Upper lobe of left lung (tissue), 6 donors: ENCODE data around the gene RGS7. TPM values are rescaled to one million over a fixed set of nuclear protein-coding genes. Genes with fewer than 3 reads are reported as not detected.

Source experiments
- ATAC-seq, 2 donors: fragments of 200-7000 bp; cut with Tn5 transposase; one replicate each; pipeline ENCODE4 v1.9.1; 2022; ENCODE audit warnings: mild to moderate bottlenecking in 2 of 2, moderate library complexity in 2 of 2; ENCODE audit not compliant: low FRiP score in 2 of 2
- DNase-seq, 2 donors: peaks; one replicate each; pipeline ENCODE4 v3.0.0-alpha.2; 2019 to 2020
- H3K27ac ChIP-seq, 4 donors: fragments of 200-600 bp; sonication (generic); one replicate each; pipeline ENCODE4 v1.5.1; 2016 to 2019
- H3K27me3 ChIP-seq, 4 donors: fragments of 200-600 bp; sonication (generic); one replicate each; pipeline ENCODE4 v1.5.1; 2017 to 2019
- H3K36me3 ChIP-seq, 4 donors: fragments of 200-600 bp; sonication (generic); one replicate each; pipeline ENCODE4 v1.5.1; 2016 to 2019
- H3K4me1 ChIP-seq, 4 donors: fragments of 200-600 bp; sonication (generic); one replicate each; pipeline ENCODE4 v1.5.1; 2018 to 2019
- H3K4me3 ChIP-seq, 4 donors: fragments of 200-600 bp; sonication (generic); one replicate each; pipeline ENCODE4 v1.5.1; 2017 to 2019; ENCODE audit warnings: mild to moderate bottlenecking in 2 of 4, moderate library complexity in 1 of 4
- H3K9me3 ChIP-seq, 4 donors: fragments of 200-600 bp; sonication (generic); one replicate each; pipeline ENCODE4 v1.5.1; 2018 to 2019
- CTCF ChIP-seq, 6 experiments: fragments of 450-650 bp in 4 of 6; fragments of 200-600 bp in 2 of 6; sonication (generic) in 2 of 6; IDR thresholded peaks; one replicate each; pipeline ENCODE4 v1.5.1; 2016 to 2019; ENCODE audit warnings: antibody characterized with exemption in 6 of 6
- EP300 ChIP-seq, 4 donors: sonication (generic); formaldehyde crosslinking; IDR thresholded peaks; one replicate each; pipeline ENCODE4 v1.5.1; 2017; ENCODE audit warnings: antibody characterized with exemption in 4 of 4, control low read depth in 2 of 4
- POLR2A ChIP-seq, 4 donors: fragments of 450-650 bp; IDR thresholded peaks; one replicate each; pipeline ENCODE4 v1.5.1; 2016 to 2017; ENCODE audit warnings: antibody characterized with exemption in 4 of 4, mild to moderate bottlenecking in 2 of 4
- POLR2AphosphoS5 ChIP-seq, 2 donors: sonication (generic); formaldehyde crosslinking; IDR thresholded peaks; one replicate each; pipeline ENCODE4 v1.5.1; 2017; ENCODE audit warnings: antibody characterized with exemption in 2 of 2
- WGBS, 2 donors: methylation state at CpG; one replicate each; pipeline ENCODE4 v1.1.5; 2017 to 2018; 5-methylcytosine and 5-hydroxymethylcytosine counted together
- total RNA-seq, 6 donors: library from RNA; depleted of rRNA in 4 of 6; stranded (reverse); fragments of >200 nt in 4 of 6; gene quantifications; one replicate each; pipeline versions ENCODE4 v1.1.0 to v1.2.1, GENCODE V29; 2016 to 2021
- donor health status: DM: no; HTN: no; CAD: no; lungs with moderate emphysema.
- donor health status: DM: no; HTN: yes; CAD: no; lungs with severe emphysema.

RGS7 gene
- total RNA-seq, 6 donors from 2014 or later: 0.15 TPM; not detected in 5

GRCh38 chr1:241138248-241138647, 218.8 kb downstream of the RGS7 start:
- Histone ChIP-seq H3K27ac (no peak overlapping the region), H3K27me3 (no peaks in the 10 kb centered on the region), H3K36me3 (no peaks in the 10 kb centered on the region), H3K4me1 (no peaks in the 10 kb centered on the region), H3K4me3 (no peak overlapping the region), H3K9me3 (peaks cover 0 to 8% (median 0%) of the 10 kb centered on the region in 4 donors)
- WGBS, 2 donors: 82 to 90% methylated on average over 4 of the region's 4 CpGs
- TF ChIP-seq POLR2A (IDR thresholded peaks at IDR 0.05) (no peak), EP300 (IDR thresholded peaks at IDR 0.05) (no peak), CTCF (IDR thresholded peaks at IDR 0.05) (no peak), POLR2AphosphoS5 (IDR thresholded peaks at IDR 0.05) (no peak)
- DNase-seq (no peak), ATAC-seq (no peak)

- Histone ChIP-seq H3K4me3 (no peak overlapping the region), H3K27me3 (no peaks in the 10 kb centered on the region), H3K9me3 (no peaks in the 10 kb centered on the region), H3K27ac (no peak overlapping the region), H3K4me1 (no peaks in the 10 kb centered on the region), H3K36me3 (no peaks in the 10 kb centered on the region)
- TF ChIP-seq POLR2A (IDR thresholded peaks at IDR 0.05) (no peak), EP300 (IDR thresholded peaks at IDR 0.05) (no peak), POLR2AphosphoS5 (IDR thresholded peaks at IDR 0.05) (no peak), CTCF (IDR thresholded peaks at IDR 0.05) (no peak)
- DNase-seq (peak in 1 of 2 donors; percentile 21), ATAC-seq (no peak)
- 84 to 91% methylated on average over 6 of the region's 6 CpGs for WGBS, 2 donors
These were observed 220.6 kb downstream of the RGS7 start for GRCh38 chr1:241136389-241136788.

GRCh38 chr1:241131636-241132194, 225.3 kb downstream of the RGS7 start:
- no peaks in the 10 kb centered on the region for H3K27me3 ChIP-seq
- ATAC-seq: no peak
- no peak for DNase-seq
- no peaks in the 10 kb centered on the region for H3K9me3 ChIP-seq
- H3K36me3 ChIP-seq: no peaks in the 10 kb centered on the region
- WGBS, 2 donors: 82 to 83% methylated on average over 5 of the region's 5 CpGs
- no peaks in the 10 kb centered on the region for H3K4me1 ChIP-seq
- H3K27ac ChIP-seq: no peak overlapping the region
- H3K4me3 ChIP-seq: no peak overlapping the region
- TF ChIP-seq CTCF (IDR thresholded peaks at IDR 0.05): no peak
- TF ChIP-seq POLR2A (IDR thresholded peaks at IDR 0.05): no peak
- TF ChIP-seq EP300 (IDR thresholded peaks at IDR 0.05): no peak
- TF ChIP-seq POLR2AphosphoS5 (IDR thresholded peaks at IDR 0.05): no peak

- 92 to 93% methylated on average over 3 of the region's 3 CpGs for WGBS, 2 donors
- H3K27ac ChIP-seq: no peak overlapping the region
- ATAC-seq: no peak
- no peak for TF ChIP-seq POLR2A (IDR thresholded peaks at IDR 0.05)
- TF ChIP-seq CTCF (IDR thresholded peaks at IDR 0.05): no peak
- TF ChIP-seq POLR2AphosphoS5 (IDR thresholded peaks at IDR 0.05): no peak
- no peak for TF ChIP-seq EP300 (IDR thresholded peaks at IDR 0.05)
- H3K36me3 ChIP-seq: no peaks in the 10 kb centered on the region
- no peak overlapping the region for H3K4me3 ChIP-seq
- no peaks in the 10 kb centered on the region for H3K4me1 ChIP-seq
- no peaks in the 10 kb centered on the region for H3K27me3 ChIP-seq
- H3K9me3 ChIP-seq: no peaks in the 10 kb centered on the region
- no peak for DNase-seq
These were observed 226.1 kb downstream of the RGS7 start for GRCh38 chr1:241130881-241131280.
